ENCODE results near the gene PGAM2.

The PGAM2 gene

DNA sequence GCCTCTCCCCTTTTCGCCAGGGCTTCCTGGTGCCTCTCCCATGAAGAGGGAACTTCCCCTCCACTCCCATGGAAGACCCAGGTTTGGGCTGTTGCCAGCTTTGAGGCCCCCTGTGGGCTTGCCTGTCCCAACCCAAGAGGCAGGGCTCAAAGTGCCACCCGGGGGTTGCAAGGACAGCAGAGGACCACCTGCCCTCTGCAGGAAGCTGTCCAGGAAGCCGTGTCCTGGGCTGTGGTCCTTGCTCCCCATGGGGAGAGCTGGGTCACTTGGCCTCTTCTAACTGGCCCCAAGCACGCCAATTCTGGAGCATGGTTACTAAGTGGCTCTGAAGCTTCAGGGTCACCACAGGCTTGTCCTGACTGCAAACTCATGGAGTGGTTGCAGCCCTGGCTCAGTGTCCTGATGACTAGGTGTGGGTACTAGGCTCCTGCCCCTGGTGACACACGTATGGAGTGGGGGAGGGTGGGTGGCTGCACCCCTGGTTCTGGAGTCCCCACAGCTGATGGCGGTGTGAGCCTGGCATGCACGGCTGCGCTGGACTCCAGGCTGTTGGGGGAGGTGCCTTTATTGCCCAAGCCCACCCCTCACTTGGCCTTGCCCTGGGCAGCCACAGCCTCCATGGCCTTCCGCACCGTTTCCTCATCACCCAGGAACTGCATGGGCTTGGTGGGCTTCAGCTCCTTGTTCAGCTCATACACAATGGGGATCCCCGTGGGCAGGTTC, 3.0 kb downstream of the PGAM2 start:
- H2AFZ ChIP-seq (ENCODE audit: low read depth, low read length), result no peak overlapping the region
- no peak overlapping the region for H3K4me3 ChIP-seq (ENCODE audit: low read length)
- H3K27me3 ChIP-seq (ENCODE audit: insufficient read depth, low read length), result no peaks in the 10 kb centered on the region
- H3K36me3 ChIP-seq (ENCODE audit: insufficient read depth, low read length), result peaks cover 50% of the 10 kb centered on the region
- no peaks in the 10 kb centered on the region for H3K9me3 ChIP-seq (ENCODE audit: low read length)
- peaks cover 20% of the 10 kb centered on the region for H3K4me1 ChIP-seq (ENCODE audit: insufficient read depth, low read length)

DNA sequence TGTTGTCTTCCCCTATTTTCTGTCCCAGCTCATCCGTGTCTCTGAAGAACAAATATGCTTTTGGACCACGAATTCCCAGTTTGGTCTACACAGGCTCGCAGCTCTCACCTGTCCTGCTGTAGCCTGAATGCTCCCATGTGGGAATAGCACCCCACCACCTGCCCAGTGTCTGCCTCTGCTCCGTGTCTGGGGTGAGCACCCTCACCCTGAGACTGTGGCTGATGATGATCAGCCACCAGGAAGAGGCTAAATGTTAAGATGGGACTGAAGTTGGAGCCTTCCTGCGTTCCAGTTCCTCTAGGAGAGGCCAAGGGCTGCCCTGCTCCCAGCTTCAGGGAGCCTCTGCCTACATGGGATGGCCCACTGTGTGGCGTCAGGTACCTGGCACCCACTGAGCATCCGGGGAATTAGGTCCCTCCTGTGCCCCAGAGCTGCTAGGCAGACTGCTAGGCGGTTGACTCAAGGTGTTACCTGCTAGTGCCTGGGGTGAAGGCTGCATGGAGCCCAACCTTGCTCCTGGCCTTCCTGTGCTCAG, 3.7 kb downstream of the PGAM2 start:
- H3K36me3 ChIP-seq (ENCODE audit: insufficient read depth, low read length), result peaks cover 57% of the 10 kb centered on the region

DNA sequence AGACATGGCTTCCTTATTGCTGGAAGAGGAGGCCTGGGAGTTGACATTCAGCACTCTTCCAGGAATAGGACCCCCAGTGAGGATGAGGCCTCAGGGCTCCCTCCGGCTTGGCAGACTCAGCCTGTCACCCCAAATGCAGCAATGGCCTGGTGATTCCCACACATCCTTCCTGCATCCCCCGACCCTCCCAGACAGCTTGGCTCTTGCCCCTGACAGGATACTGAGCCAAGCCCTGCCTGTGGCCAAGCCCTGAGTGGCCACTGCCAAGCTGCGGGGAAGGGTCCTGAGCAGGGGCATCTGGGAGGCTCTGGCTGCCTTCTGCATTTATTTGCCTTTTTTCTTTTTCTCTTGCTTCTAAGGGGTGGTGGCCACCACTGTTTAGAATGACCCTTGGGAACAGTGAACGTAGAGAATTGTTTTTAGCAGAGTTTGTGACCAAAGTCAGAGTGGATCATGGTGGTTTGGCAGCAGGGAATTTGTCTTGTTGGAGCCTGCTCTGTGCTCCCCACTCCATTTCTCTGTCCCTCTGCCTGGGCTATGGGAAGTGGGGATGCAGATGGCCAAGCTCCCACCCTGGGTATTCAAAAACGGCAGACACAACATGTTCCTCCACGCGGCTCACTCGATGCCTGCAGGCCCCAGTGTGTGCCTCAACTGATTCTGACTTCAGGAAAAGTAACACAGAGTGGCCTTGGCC, 4.3 kb downstream of the PGAM2 start:
- H3K36me3 ChIP-seq (ENCODE audit: insufficient read depth, low read length), result peaks cover 60% of the 10 kb centered on the region
- no peaks in the 10 kb centered on the region for H3K27me3 ChIP-seq (ENCODE audit: insufficient read depth, low read length)
- H3K4me3 ChIP-seq (ENCODE audit: low read length), result no peak overlapping the region
- H2AFZ ChIP-seq (ENCODE audit: low read depth, low read length), result no peak overlapping the region
- H3K4me1 ChIP-seq (ENCODE audit: insufficient read depth, low read length), result peaks cover 19% of the 10 kb centered on the region
- no peaks in the 10 kb centered on the region for H3K9me3 ChIP-seq (ENCODE audit: low read length)

More for the DNA sequence above, 3.7 kb downstream of the PGAM2 start:
- no peaks in the 10 kb centered on the region for H3K9me3 ChIP-seq (ENCODE audit: low read length)
- H3K4me3 ChIP-seq (ENCODE audit: low read length), result no peak overlapping the region
- H3K4me1 ChIP-seq (ENCODE audit: insufficient read depth, low read length), result peaks cover 20% of the 10 kb centered on the region
- H2AFZ ChIP-seq (ENCODE audit: low read depth, low read length), result no peak overlapping the region
- H3K27me3 ChIP-seq (ENCODE audit: insufficient read depth, low read length), result no peaks in the 10 kb centered on the region

DNA sequence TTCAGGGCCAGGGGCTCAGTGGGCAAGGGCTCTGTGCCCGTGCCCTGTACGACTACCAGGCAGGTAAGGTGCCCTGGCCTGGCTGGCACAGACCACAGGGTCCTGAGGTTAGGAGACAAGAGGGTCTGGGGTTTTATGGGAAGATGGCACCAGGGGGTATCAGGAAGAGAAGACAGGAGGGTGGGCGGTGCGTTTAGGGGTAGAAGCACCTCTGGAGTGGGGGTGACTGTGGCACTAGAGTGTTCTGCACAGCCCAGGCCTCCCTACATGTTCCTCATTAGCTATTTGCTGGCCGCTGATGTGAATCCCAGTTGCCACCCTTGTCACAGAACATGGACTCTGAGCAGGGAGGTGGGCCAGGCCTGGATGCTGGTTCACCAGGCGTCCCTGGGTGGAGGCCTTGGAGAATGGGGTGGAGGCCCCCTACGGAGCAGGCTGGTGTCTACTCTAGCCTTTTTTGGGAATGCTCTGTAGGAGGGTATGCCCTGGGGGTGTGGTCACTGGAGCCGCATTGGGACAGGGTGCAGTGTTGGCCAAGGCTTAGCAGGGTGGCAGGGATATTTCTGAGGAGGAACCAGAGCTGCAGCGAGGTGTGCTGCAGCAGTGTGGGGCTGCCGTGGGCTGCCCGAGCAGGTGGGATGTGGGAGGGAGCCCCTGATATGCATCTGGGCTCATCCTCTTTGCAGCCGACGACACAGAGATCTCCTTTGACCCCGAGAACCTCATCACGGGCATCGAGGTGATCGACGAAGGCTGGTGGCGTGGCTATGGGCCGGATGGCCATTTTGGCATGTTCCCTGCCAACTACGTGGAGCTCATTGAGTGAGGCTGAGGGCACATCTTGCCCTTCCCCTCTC, 5.0 kb downstream of the PGAM2 start:
- Histone ChIP-seq H3K36me3 (ENCODE audit: insufficient read depth, low read length) (peaks cover 63% of the 10 kb centered on the region), H3K4me1 (ENCODE audit: insufficient read depth, low read length) (peaks cover 11% of the 10 kb centered on the region), H3K9me3 (ENCODE audit: low read length) (no peaks in the 10 kb centered on the region), H3K27me3 (ENCODE audit: insufficient read depth, low read length) (no peaks in the 10 kb centered on the region), H3K4me3 (ENCODE audit: low read length) (no peak overlapping the region), H2AFZ (ENCODE audit: low read depth, low read length) (no peak overlapping the region)

DNA sequence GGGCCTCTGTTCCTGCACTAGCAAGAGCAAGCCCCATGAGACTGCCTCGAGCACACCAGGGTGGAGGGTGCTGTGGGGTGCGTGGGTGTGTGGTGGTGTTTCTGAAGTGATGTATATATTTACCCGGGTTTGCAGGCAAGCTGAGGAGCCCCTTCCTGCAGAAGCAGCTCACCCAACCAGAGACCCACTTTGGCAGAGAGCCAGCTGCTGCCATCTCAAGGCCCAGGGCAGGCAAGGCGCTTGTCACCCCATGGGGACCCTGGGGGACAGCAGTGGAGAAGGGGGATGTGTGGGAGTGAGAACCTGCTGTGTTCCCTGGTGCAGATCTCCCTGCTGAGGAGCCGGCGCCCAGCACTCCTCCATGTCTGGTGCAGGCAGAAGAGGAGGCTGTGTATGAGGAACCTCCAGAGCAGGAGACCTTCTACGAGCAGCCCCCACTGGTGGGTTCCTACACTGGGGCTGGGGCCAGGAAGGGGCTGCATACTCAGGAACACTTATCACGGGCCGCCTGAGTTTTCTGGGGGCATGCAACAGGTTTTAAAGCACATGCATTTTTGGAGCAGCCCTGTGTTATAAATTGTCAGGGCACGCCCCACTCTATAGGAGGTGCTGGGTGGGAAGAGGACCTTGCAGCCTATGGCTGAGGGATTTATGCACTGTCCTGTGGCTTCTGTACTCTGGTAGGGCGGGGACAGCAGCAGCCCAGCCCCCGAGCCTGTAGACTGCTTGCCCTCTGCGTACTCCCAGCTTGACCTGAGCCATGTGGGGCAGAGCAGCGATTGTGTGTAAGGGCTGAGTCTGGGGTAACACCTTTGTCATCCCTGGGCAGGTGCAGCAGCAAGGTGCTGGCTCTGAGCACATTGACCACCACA, 5.9 kb downstream of the PGAM2 start:
- Histone ChIP-seq H3K36me3 (ENCODE audit: insufficient read depth, low read length) (peaks cover 69% of the 10 kb centered on the region), H3K27me3 (ENCODE audit: insufficient read depth, low read length) (no peaks in the 10 kb centered on the region), H3K4me3 (ENCODE audit: low read length) (no peak overlapping the region), H3K4me1 (ENCODE audit: insufficient read depth, low read length) (peaks cover 7% of the 10 kb centered on the region), H3K9me3 (ENCODE audit: low read length) (peaks cover 2% of the 10 kb centered on the region), H2AFZ (ENCODE audit: low read depth, low read length) (no peak overlapping the region)

DNA sequence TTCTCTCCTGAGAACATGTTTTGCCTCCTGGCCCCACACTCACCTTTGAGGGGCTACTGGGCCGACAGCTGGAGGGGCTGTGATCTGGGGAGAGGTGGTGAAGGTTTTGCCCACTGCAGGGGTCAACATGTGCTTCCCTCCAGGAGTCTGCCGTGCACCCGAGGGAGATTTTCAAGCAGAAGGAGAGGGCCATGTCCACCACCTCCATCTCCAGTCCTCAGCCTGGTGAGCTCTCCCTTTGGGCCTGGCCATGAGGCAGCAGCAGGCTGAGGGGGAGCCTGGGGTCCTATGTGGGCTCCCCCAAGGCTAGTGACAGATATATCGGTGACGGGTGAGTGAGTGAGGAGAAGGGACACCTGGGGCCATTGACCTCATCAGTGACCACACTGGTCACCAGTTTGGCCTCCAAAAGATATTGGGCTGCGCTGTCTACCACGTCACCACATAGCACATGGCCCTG, 6.6 kb downstream of the PGAM2 start:
- H3K36me3 ChIP-seq (ENCODE audit: insufficient read depth, low read length), result peaks cover 71% of the 10 kb centered on the region

DNA sequence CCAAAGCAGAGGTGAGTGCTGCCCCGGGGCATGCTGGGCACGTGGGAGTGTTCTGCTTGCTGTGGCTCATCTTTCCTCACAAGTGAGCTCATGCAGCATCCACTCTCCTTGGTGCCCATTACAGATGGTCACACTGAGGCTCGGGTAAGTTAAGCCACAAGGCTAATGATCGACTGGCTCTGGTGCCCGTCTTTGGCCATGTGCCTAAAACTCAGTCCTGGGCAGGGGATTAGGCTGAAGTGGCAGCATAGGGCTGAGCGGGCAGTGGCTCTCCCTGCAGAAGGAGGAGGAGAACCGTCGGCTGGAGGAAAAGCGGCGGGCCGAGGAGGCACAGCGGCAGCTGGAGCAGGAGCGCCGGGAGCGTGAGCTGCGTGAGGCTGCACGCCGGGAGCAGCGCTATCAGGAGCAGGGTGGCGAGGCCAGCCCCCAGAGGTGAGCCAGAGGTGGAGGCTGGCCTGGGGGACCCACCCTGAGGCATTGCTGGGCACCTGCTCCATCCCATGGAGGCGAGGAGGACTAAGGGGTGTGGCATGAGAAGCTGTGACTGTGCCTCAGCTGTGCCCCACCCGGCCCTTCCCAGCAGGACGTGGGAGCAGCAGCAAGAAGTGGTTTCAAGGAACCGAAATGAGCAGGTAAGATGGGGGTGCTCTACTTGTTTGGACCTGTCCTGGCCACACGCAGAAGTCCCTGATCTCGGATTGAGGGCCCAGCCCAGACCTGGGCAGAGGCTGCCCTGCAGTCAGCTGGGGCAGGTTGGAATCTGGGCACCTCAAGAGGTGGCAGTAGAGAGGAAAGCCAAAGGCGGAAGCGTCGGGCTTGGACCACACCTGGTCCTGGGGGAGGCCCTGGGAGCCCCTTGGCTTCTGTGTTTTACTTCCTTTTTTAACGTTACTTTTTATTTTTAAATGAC, 7.3 kb downstream of the PGAM2 start:
- Histone ChIP-seq H3K9me3 (ENCODE audit: low read length) (peaks cover 2% of the 10 kb centered on the region), H3K36me3 (ENCODE audit: insufficient read depth, low read length) (peaks cover 74% of the 10 kb centered on the region), H2AFZ (ENCODE audit: low read depth, low read length) (no peak overlapping the region), H3K27me3 (ENCODE audit: insufficient read depth, low read length) (no peaks in the 10 kb centered on the region), H3K4me1 (ENCODE audit: insufficient read depth, low read length) (no peaks in the 10 kb centered on the region), H3K4me3 (ENCODE audit: low read length) (no peak overlapping the region)

More for the DNA sequence above, 6.6 kb downstream of the PGAM2 start:
- H3K4me1 ChIP-seq (ENCODE audit: insufficient read depth, low read length), result peaks cover 3% of the 10 kb centered on the region
- no peak overlapping the region for H3K4me3 ChIP-seq (ENCODE audit: low read length)
- no peak overlapping the region for H2AFZ ChIP-seq (ENCODE audit: low read depth, low read length)
- H3K27me3 ChIP-seq (ENCODE audit: insufficient read depth, low read length), result no peaks in the 10 kb centered on the region
- H3K9me3 ChIP-seq (ENCODE audit: low read length), result peaks cover 2% of the 10 kb centered on the region

DNA sequence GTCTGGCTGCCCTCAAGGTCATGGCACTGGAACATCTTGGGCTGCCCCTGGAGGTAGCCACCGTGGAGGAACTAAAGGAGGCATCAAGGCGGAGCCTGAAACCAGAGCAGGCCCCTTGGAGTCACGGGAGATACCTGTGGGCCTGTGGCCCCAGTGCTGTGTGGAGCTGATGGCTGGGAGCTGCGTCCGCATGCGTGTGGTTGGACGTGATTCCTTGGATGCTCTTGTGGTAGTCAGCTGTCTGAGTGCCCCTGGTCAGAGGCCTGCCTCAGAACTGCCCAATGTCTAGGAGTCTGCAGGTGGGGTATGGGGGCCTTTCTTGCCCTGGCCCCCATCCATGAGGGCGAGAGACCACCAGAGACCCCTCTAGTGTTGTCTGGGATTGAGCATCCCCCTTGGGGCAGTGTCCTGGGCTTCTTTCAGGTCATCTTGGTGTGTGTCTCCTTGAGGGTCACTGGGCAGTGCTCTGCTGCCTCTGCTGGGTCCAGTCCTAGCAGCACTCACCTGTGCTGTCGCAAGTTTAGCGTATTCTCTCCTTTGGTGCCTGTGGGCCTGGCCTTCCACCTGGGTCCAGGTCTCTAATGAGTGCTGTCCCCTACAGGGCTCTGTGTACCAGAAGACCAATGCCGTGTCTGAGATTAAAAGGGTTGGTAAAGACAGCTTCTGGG, 8.1 kb downstream of the PGAM2 start:
- Histone ChIP-seq H2AFZ (ENCODE audit: low read depth, low read length) (no peak overlapping the region), H3K4me3 (ENCODE audit: low read length) (no peak overlapping the region), H3K4me1 (ENCODE audit: insufficient read depth, low read length) (no peaks in the 10 kb centered on the region), H3K27me3 (ENCODE audit: insufficient read depth, low read length) (no peaks in the 10 kb centered on the region), H3K9me3 (ENCODE audit: low read length) (peaks cover 2% of the 10 kb centered on the region), H3K36me3 (ENCODE audit: insufficient read depth, low read length) (peaks cover 75% of the 10 kb centered on the region)

DNA sequence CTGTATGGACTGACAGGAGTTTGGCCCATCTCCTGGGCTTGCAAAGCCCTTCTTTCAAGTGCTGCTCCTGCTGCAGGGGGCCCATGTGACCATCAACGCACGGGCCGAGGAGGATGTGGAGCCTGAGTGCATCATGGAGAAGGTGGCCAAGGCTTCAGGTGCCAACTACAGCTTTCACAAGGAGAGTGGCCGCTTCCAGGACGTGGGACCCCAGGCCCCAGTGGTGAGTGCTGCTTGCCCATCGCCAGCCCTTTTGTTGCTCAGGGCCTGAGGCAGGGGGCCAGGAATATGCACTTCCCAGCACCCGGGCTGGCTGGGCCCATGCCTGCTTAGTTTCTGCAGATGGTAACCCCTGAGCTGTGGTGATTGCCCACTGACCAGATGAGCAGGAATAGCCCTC, 8.7 kb downstream of the PGAM2 start:
- H3K4me3 ChIP-seq (ENCODE audit: low read length), result no peak overlapping the region
- H3K36me3 ChIP-seq (ENCODE audit: insufficient read depth, low read length), result peaks cover 75% of the 10 kb centered on the region
- no peaks in the 10 kb centered on the region for H3K4me1 ChIP-seq (ENCODE audit: insufficient read depth, low read length)
- H2AFZ ChIP-seq (ENCODE audit: low read depth, low read length), result no peak overlapping the region
- no peaks in the 10 kb centered on the region for H3K27me3 ChIP-seq (ENCODE audit: insufficient read depth, low read length)
- peaks cover 2% of the 10 kb centered on the region for H3K9me3 ChIP-seq (ENCODE audit: low read length)

DNA sequence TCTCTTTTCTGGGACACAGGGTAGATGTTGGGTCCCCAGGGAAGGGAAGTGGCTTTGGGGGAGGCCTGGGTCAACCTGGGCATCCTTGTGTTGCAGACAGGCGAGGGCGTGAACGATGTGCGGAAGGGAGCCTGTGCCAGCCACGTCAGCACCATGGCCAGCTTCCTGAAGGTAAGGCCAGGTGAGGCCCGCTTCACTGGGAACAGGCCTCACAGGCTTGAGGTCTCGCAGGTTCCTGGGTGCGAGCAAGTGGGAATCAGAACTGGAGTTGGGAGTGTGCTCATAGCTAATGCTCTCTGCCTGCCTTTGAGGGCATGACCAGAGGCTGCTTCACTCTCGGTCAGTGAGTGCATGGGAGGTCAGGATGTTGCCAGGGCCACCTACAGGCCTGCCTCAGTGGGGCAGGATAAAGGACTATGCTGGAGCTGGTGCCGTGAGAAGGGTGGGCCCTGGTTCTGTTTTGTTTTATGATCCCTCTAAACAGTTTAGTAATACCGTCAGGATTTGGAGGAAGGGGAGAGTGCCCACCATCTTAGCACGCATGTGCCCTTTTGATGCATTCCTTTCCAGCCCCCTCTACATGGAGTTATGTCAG, 12.5 kb downstream of the PGAM2 start:
- H3K4me1 ChIP-seq (ENCODE audit: insufficient read depth, low read length), result no peaks in the 10 kb centered on the region
- H3K27me3 ChIP-seq (ENCODE audit: insufficient read depth, low read length), result no peaks in the 10 kb centered on the region
- peaks cover 2% of the 10 kb centered on the region for H3K9me3 ChIP-seq (ENCODE audit: low read length)
- H2AFZ ChIP-seq (ENCODE audit: low read depth, low read length), result no peak overlapping the region
- H3K36me3 ChIP-seq (ENCODE audit: insufficient read depth, low read length), result peaks cover 56% of the 10 kb centered on the region
- no peak overlapping the region for H3K4me3 ChIP-seq (ENCODE audit: low read length)

Measured in neuron (in vitro differentiated cells).